GM12878 (cell line): ENCODE results near the gene TAS2R5. TPM values are rescaled to one million over a fixed set of nuclear protein-coding genes. Genes with fewer than 3 reads are reported as not detected.
A peak's percentile ranks its signal among the peaks of the same experiment; 100 is the strongest.

Experiments
- ATAC-seq: fragments of 200-7000 bp; cut with Tn5 transposase; 3 replicates; pipeline ENCODE4 v1.9.1; 2020; ENCODE audit warnings: mild to moderate bottlenecking, moderate library complexity
- BruUV-seq: library from RNA; stranded (reverse); fragments of 400-500 nt; replicated peaks from 2 replicates; lab custom pipeline; 2021; lab: Mats Ljungman, UMichigan
- CTCF ChIA-PET: fragments of 300-600 bp; sonication (Branson Sonifier 250); formaldehyde crosslinking; extraction: SDS; loops from one replicate; lab custom pipeline; 2021; ENCODE audit warnings: inconsistent platforms; lab: Yijun Ruan, JAX
- POLR2A ChIA-PET: fragments of 350-600 bp; formaldehyde crosslinking; extraction: SDS; loops from one replicate; lab custom pipeline; 2021; ENCODE audit warnings: inconsistent platforms; lab: Charles Lee
- RAD21 ChIA-PET: fragments of 300-600 bp; sonication (Branson Sonifier 250); formaldehyde crosslinking; loops from one replicate; lab custom pipeline; 2023; ENCODE audit warnings: antibody characterized with exemption; ENCODE audit not compliant: unreplicated experiment; lab: Charles Lee
- SMC1A ChIA-PET: fragments of 300-600 bp; sonication (Branson Sonifier 250); formaldehyde crosslinking; loops from one replicate; lab custom pipeline; 2023; ENCODE audit not compliant: unreplicated experiment, uncharacterized antibody; lab: Charles Lee
- DNase-seq: peaks from one replicate; pipeline ENCODE4 v3.0.0-alpha.2; 2011; ENCODE audit warnings: low read depth, low spot score
- FAIRE-seq: peaks from 3 replicates; lab custom pipeline; 2011; peaks lifted over from hg19 to GRCh38; lab: Jason Lieb, UNC
- H2AFZ ChIP-seq: 2 replicates; pipeline ENCODE4 v1.6.0; 2011; ENCODE audit warnings: low read depth, low read length, control low read depth; ENCODE audit not compliant: control insufficient read depth
- H3K27ac ChIP-seq: 2 replicates; pipeline ENCODE4 v1.5.1; 2011; ENCODE audit warnings: control low read depth; ENCODE audit not compliant: control insufficient read depth, insufficient read depth
- H3K27me3 ChIP-seq, 2 experiments: replicated peaks in 1 of 2; 2 replicates each; pipeline versions ENCODE4 v1.6.0 to v1.6.1; 2011; ENCODE audit warnings: low read length in 1 of 2; ENCODE audit not compliant: control insufficient read depth in 2 of 2, insufficient read depth in 2 of 2
- H3K36me3 ChIP-seq, 2 experiments: 2 replicates each; pipeline ENCODE4 v1.5.1; 2011; ENCODE audit warnings: low read length in 1 of 2; ENCODE audit not compliant: control insufficient read depth in 2 of 2, insufficient read depth in 2 of 2
- H3K4me1 ChIP-seq: 2 replicates; pipeline ENCODE4 v1.6.1; 2011; ENCODE audit warnings: mild to moderate bottlenecking, low read length, moderate library complexity, mixed read lengths; ENCODE audit not compliant: control insufficient read depth, insufficient read depth
- H3K4me2 ChIP-seq: 2 replicates; pipeline ENCODE4 v1.6.0; 2011; ENCODE audit warnings: control low read depth; ENCODE audit not compliant: control insufficient read depth, insufficient read depth
- H3K4me3 ChIP-seq: fragments of 200-600 bp; sonication (generic); 2 replicates; pipeline ENCODE4 v1.5.1; 2016
- H3K79me2 ChIP-seq: 2 replicates; pipeline ENCODE4 v1.6.0; 2011; ENCODE audit warnings: low read length; ENCODE audit not compliant: control insufficient read depth, insufficient read depth
- H3K9ac ChIP-seq: 2 replicates; pipeline ENCODE4 v1.8.0; 2011; ENCODE audit warnings: low read length, control low read depth, mixed read lengths; ENCODE audit not compliant: control insufficient read depth, insufficient read depth
- H3K9me3 ChIP-seq: replicated peaks from 3 replicates; pipeline ENCODE4 v1.5.1; 2011; ENCODE audit warnings: mild to moderate bottlenecking, low read length; ENCODE audit not compliant: control insufficient read depth, insufficient read depth
- H4K20me1 ChIP-seq: 2 replicates; pipeline ENCODE4 v1.6.0; 2011; ENCODE audit not compliant: control insufficient read depth, insufficient read depth
- BCL11A ChIP-seq: IDR thresholded peaks from 2 replicates; pipeline ENCODE4 v1.6.1; 2011; ENCODE audit warnings: low read depth, low read length
- CBFB ChIP-seq: IDR thresholded peaks from 2 replicates; pipeline ENCODE4 v1.6.1; 2016; ENCODE audit warnings: antibody characterized with exemption, low read depth
- CTCF ChIP-seq, 3 experiments: IDR thresholded peaks in 2 of 3; conservative IDR thresholded peaks in 1 of 3; 2 replicates each; pipeline ENCODE4 v1.5.1; 2011; ENCODE audit warnings: low read depth in 3 of 3, low read length in 3 of 3, mild to moderate bottlenecking in 3 of 3, control low read depth in 2 of 3, moderate library complexity in 2 of 3, inconsistent platforms in 1 of 3, mixed read lengths in 1 of 3; ENCODE audit not compliant: control insufficient read depth in 2 of 3, insufficient read depth in 1 of 3; ENCODE audit errors: extremely low read depth in 1 of 3
- EED ChIP-seq: sonication (generic); IDR thresholded peaks from 2 replicates; pipeline ENCODE4 v1.6.1; 2016; ENCODE audit warnings: antibody characterized with exemption, low read depth
- HDAC6 ChIP-seq: fragments of 200-600 bp; sonication (generic); IDR thresholded peaks from one replicate; pipeline ENCODE4 v1.8.0; 2017; ENCODE audit warnings: antibody characterized with exemption; ENCODE audit not compliant: unreplicated experiment
- KDM1A ChIP-seq: fragments of 200-600 bp; sonication (generic); IDR thresholded peaks from 2 replicates; pipeline ENCODE4 v1.6.1; 2016; ENCODE audit warnings: borderline replicate concordance
- RAD21 ChIP-seq: IDR thresholded peaks from 2 replicates; pipeline ENCODE4 v1.6.1; 2011; ENCODE audit warnings: mild to moderate bottlenecking, low read depth, low read length, moderate library complexity; ENCODE audit not compliant: insufficient read depth
- SMC3 ChIP-seq: IDR thresholded peaks from 2 replicates; pipeline ENCODE4 v1.6.1; 2011; ENCODE audit warnings: low read length, improper control_type of control experiment, borderline replicate concordance
- WGBS: methylation state at CpG from one replicate; pipeline ENCODE4 v1.1.6; 2016; ENCODE audit warnings: low lambda C conversion rate; ENCODE audit not compliant: insufficient replicate concordance, insufficient coverage; ENCODE audit errors: missing lambda C conversion rate; 5-methylcytosine and 5-hydroxymethylcytosine counted together
- in situ Hi-C: fragments of 300-500 bp; cut with MboI; formaldehyde crosslinking; loops from 9 replicates; pipeline ENCODE4 v1.14.3; 2018; ENCODE audit warnings: mixed read lengths
- intact Hi-C: fragments of 100-400 bp; cut with micrococcal nuclease; formaldehyde crosslinking; loops from one replicate; pipeline ENCODE4 v1.14.2; 2022; ENCODE audit not compliant: unreplicated experiment
- polyA plus RNA-seq, 11 experiments: library from polyadenylated mRNA; depleted of rRNA in 4 of 11; unstranded in 6 of 11; stranded (reverse) in 5 of 11; fragments of >200 nt; fragmentation: Nextera tagmentation in 4 of 11; fragmentation: Illumina TruSeq in 1 of 11; extraction: Ambion mirVana in 4 of 11; extraction: Trizol in 1 of 11; gene quantifications; 1 replicate in 1 of 11; 2 replicates in 10 of 11; pipeline versions ENCODE4 v1.2.1 to v1.2.3, GENCODE V29; 2011 to 2016; ENCODE audit warnings: inconsistent platforms in 2 of 11, missing spikeins in 2 of 11, low read depth in 1 of 11
- total RNA-seq, 4 experiments: library from RNA; depleted of rRNA in 3 of 4; stranded (reverse); fragments of >200 nt in 3 of 4; fragmentation: Illumina TruSeq in 1 of 4; extraction: Trizol in 1 of 4; gene quantifications; 2 replicates each; pipeline versions ENCODE4 v1.2.1 to v1.2.3, GENCODE V29; 2013 to 2021
- TF ChIP-seq, protein P1 (sequence below): fragments of 450-650 bp; conservative IDR thresholded peaks from 2 replicates; pipeline ENCODE4 v1.6.1; 2017; ENCODE audit warnings: mild to moderate bottlenecking, moderate library complexity
- TF ChIP-seq, protein P2 (sequence below): fragments of 450-650 bp; formaldehyde crosslinking; IDR thresholded peaks from 2 replicates; pipeline ENCODE4 v1.5.0; 2022; ENCODE audit warnings: mild to moderate bottlenecking, missing genetic modification characterization

Gene TAS2R5
- total and polyA plus RNA-seq, 10 of the 15 experiments (the other 5 are each of a cell fraction or from before 2014, with no cell fraction given) = 0.07 to 2.1 (median 0.44) TPM; not detected in 3

DNA sequence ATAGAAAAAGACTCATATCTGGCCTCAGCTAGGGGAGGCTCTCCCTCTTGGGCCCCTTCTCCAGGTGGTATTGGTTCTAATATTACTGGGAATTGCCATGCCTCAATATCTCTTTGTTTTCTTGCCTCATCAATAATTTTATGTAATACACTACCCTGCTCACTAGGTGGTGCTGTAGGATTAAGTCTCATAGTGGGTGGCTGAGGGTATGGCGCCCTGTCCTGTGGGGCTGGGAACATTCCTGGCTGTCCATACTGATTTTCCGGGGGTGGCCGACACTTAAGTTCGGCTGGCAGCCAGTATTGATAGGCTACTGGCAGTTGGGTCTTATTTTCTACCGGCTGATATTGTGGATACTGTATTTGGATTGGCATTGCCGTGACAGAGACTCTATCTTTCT lies 35.1 kb upstream of the TAS2R5 start:
- Histone ChIP-seq H3K4me2 (no peak overlapping the region), H3K4me1 (no peaks in the 10 kb centered on the region), H3K36me3 (peaks cover 4 to 10% of the 10 kb centered on the region in 2 experiments; a peak in 3 of 4 replicates), H2AFZ (no peak overlapping the region), H3K27me3 (no peaks in the 10 kb centered on the region), H3K79me2 (no peaks in the 10 kb centered on the region), H3K9me3 (peaks cover 23% of the 10 kb centered on the region), H3K9ac (no peak overlapping the region), H3K27ac (no peak overlapping the region), H4K20me1 (no peaks in the 10 kb centered on the region), H3K4me3 (no peak overlapping the region)
- DNase-seq (no peak), ATAC-seq (peak; percentile 69), FAIRE-seq (no peak)
- ChIA-PET CTCF (interaction anchor here (1.5 to 2.2 kb wide), 3 partner anchors 16 to 34 kb away, joined by 3 to 8 read pairs (median 7); partner anchors contain the start of gene SSBP1), POLR2A (no interaction called here), RAD21 (no interaction called here), SMC1A (no interaction called here)
- TF ChIP-seq CTCF (IDR thresholded peaks at IDR 0.05 in 2 of 3, conservative IDR thresholded peaks at IDR 0.05 in 1 of 3; ENCODE audit: control insufficient read depth in 2 of 3, extremely low read depth in 1 of 3, insufficient read depth in 1 of 3, low read depth in 3 of 3, low read length in 3 of 3) (peak; percentile 43 to 49 (median 47); a peak in 5 of 6 replicates), BCL11A (no peak), SMC3 (no peak), HDAC6 (no peak), RAD21 (peak; percentile 55)
- BruUV-seq = no TSS peak
- in situ Hi-C loops (no loop called here), intact Hi-C loops (no loop called here)
- 82% methylated on average over 6 of the region's 6 CpGs for WGBS

GRCh38 chr7:141763797-141764196 lies 26.2 kb upstream of the TAS2R5 start, which contains the start of gene TAS2R3:
TSS of gene TAS2R3 (plus strand) at chr7:141764097. CDS start at chr7:141764159, 62 bp downstream.
- POLR2A ChIA-PET = no interaction called here
- TF ChIP-seq, protein P1, sequence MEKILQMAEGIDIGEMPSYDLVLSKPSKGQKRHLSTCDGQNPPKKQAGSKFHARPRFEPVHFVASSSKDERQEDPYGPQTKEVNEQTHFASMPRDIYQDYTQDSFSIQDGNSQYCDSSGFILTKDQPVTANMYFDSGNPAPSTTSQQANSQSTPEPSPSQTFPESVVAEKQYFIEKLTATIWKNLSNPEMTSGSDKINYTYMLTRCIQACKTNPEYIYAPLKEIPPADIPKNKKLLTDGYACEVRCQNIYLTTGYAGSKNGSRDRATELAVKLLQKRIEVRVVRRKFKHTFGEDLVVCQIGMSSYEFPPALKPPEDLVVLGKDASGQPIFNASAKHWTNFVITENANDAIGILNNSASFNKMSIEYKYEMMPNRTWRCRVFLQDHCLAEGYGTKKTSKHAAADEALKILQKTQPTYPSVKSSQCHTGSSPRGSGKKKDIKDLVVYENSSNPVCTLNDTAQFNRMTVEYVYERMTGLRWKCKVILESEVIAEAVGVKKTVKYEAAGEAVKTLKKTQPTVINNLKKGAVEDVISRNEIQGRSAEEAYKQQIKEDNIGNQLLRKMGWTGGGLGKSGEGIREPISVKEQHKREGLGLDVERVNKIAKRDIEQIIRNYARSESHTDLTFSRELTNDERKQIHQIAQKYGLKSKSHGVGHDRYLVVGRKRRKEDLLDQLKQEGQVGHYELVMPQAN = no peak
- no peak for TF ChIP-seq EED
- TF ChIP-seq CBFB = no peak
- TF ChIP-seq, protein P2, sequence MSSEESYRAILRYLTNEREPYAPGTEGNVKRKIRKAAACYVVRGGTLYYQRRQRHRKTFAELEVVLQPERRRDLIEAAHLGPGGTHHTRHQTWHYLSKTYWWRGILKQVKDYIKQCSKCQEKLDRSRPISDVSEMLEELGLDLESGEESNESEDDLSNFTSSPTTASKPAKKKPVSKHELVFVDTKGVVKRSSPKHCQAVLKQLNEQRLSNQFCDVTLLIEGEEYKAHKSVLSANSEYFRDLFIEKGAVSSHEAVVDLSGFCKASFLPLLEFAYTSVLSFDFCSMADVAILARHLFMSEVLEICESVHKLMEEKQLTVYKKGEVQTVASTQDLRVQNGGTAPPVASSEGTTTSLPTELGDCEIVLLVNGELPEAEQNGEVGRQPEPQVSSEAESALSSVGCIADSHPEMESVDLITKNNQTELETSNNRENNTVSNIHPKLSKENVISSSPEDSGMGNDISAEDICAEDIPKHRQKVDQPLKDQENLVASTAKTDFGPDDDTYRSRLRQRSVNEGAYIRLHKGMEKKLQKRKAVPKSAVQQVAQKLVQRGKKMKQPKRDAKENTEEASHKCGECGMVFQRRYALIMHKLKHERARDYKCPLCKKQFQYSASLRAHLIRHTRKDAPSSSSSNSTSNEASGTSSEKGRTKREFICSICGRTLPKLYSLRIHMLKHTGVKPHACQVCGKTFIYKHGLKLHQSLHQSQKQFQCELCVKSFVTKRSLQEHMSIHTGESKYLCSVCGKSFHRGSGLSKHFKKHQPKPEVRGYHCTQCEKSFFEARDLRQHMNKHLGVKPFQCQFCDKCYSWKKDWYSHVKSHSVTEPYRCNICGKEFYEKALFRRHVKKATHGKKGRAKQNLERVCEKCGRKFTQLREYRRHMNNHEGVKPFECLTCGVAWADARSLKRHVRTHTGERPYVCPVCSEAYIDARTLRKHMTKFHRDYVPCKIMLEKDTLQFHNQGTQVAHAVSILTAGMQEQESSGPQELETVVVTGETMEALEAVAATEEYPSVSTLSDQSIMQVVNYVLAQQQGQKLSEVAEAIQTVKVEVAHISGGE (CRISPR knock-in tag) = no peak
- no peak for TF ChIP-seq KDM1A

More at GRCh38 chr7:141763797-141764196, 26.2 kb upstream of the TAS2R5 start, which contains the start of gene TAS2R3:
- WGBS = 98% methylated on average over 3 of the region's 3 CpGs
- H3K4me3 ChIP-seq = no peak within 1 kb of the TSS
- H3K9me3 ChIP-seq = no peaks in the 10 kb centered on the region
- DNase-seq (no peak), FAIRE-seq (no peak), ATAC-seq (no peak)
- H3K27me3 ChIP-seq = no peaks in the 10 kb centered on the region
- peaks cover 4 to 19% of the 10 kb centered on the region in 2 experiments for H3K36me3 ChIP-seq
- H3K9ac ChIP-seq = no peak within 1 kb of the TSS
- H3K4me2 ChIP-seq = no peak within 1 kb of the TSS
- ChIA-PET CTCF (interaction anchor here (0.6 kb wide), 1 partner anchor 22 kb away, joined by 3 read pairs; no protein-coding TSS in a partner anchor), SMC1A (no interaction called here), RAD21 (no interaction called here)
- no peaks in the 10 kb centered on the region for H4K20me1 ChIP-seq
- BruUV-seq = no TSS peak
- H3K79me2 ChIP-seq = no peaks in the 10 kb centered on the region
- no peak within 1 kb of the TSS for H2AFZ ChIP-seq
- no peaks in the 10 kb centered on the region for H3K4me1 ChIP-seq
- H3K27ac ChIP-seq = no peak within 1 kb of the TSS
- in situ Hi-C loops (no loop called here), intact Hi-C loops (no loop called here)
